Fibroblast of lung (primary cell): Measurements from ENCODE around the gene CASP7. TPM values are rescaled to one million over a fixed set of nuclear protein-coding genes. Genes with fewer than 3 reads are reported as not detected.

ENCODE experiments used
- DNase-seq, 2 donors: peaks; one replicate each; pipeline versions ENCODE4 v3.0.0 to v3.0.0-alpha.2; 2010; ENCODE audit warnings: low read depth in 2 of 2
- H2AFZ ChIP-seq: 2 replicates; pipeline ENCODE4 v1.5.1; 2012; ENCODE audit warnings: low read length, control low read depth, inconsistent platforms
- H3K27ac ChIP-seq: 2 replicates; pipeline ENCODE4 v1.5.1; 2011; ENCODE audit warnings: low read length, control low read depth; ENCODE audit not compliant: insufficient read depth
- H3K27me3 ChIP-seq: 2 replicates; pipeline ENCODE4 v1.5.1; 2011; ENCODE audit warnings: mild to moderate bottlenecking, low read length; ENCODE audit not compliant: control insufficient read depth, insufficient read depth
- H3K36me3 ChIP-seq: 2 replicates; pipeline ENCODE4 v1.5.1; 2011; ENCODE audit warnings: low read length; ENCODE audit not compliant: control insufficient read depth, insufficient read depth
- H3K4me1 ChIP-seq: 2 replicates; pipeline ENCODE4 v1.5.1; 2011; ENCODE audit warnings: low read length; ENCODE audit not compliant: control insufficient read depth, insufficient read depth; ENCODE audit errors: extremely low read depth
- H3K4me2 ChIP-seq: 2 replicates; pipeline ENCODE4 v1.5.1; 2011; ENCODE audit warnings: low read length, control low read depth; ENCODE audit not compliant: insufficient read depth; ENCODE audit errors: extremely low read depth
- H3K4me3 ChIP-seq, 4 experiments: fragments of 200-600 bp in 1 of 4; sonication (generic) in 1 of 4; replicated peaks in 1 of 4; 2 replicates each; pipeline ENCODE4 v1.5.1; 2011 to 2016; ENCODE audit warnings: low read length in 4 of 4, low read depth in 3 of 4, mild to moderate bottlenecking in 3 of 4, control low read depth in 2 of 4, inconsistent platforms in 1 of 4, mixed read lengths in 1 of 4; ENCODE audit not compliant: insufficient read depth in 1 of 4; ENCODE audit errors: control extremely low read depth in 1 of 4
- H3K79me2 ChIP-seq: 2 replicates; pipeline ENCODE4 v1.5.1; 2012; ENCODE audit warnings: mild to moderate bottlenecking, low read length, inconsistent platforms; ENCODE audit not compliant: control insufficient read depth, insufficient read depth
- H3K9ac ChIP-seq: 2 replicates; pipeline ENCODE4 v1.5.1; 2011; ENCODE audit warnings: mild to moderate bottlenecking, low read length, control low read depth; ENCODE audit not compliant: insufficient read depth
- H3K9me3 ChIP-seq: 2 replicates; pipeline ENCODE4 v1.5.1; 2012; ENCODE audit warnings: low read depth, low read length; ENCODE audit not compliant: control insufficient read depth, insufficient read depth
- H4K20me1 ChIP-seq: 2 replicates; pipeline ENCODE4 v1.5.1; 2011; ENCODE audit warnings: low read length; ENCODE audit not compliant: control insufficient read depth, insufficient read depth; ENCODE audit errors: extremely low read depth
- EZH2 ChIP-seq: IDR thresholded peaks from 2 replicates; pipeline ENCODE4 v1.5.1; 2012; ENCODE audit warnings: low read length, control low read depth, mild to moderate bottlenecking; ENCODE audit errors: missing control alignments
- polyA plus RNA-seq, 2 donors: library from polyadenylated mRNA; depleted of rRNA in 1 of 2; stranded (reverse) in 1 of 2; unstranded in 1 of 2; fragments of >200 nt; gene quantifications; 2 replicates each; pipeline ENCODE4 v1.2.1, GENCODE V29; 2011 to 2012; ENCODE audit warnings: missing spikeins in 1 of 2
- total RNA-seq: library from RNA; depleted of rRNA; stranded (reverse); fragments of >200 nt; gene quantifications from 2 replicates; pipeline ENCODE4 v1.2.1, GENCODE V29; 2014
- TF ChIP-seq, protein P1 (sequence below), 2 donors: IDR thresholded peaks in 1 of 2; conservative IDR thresholded peaks in 1 of 2; 1 replicate in 1 of 2; 2 replicates in 1 of 2; pipeline ENCODE4 v1.5.1; 2011 to 2012; ENCODE audit warnings: low read length in 2 of 2, control low read depth in 1 of 2, inconsistent platforms in 1 of 2, low read depth in 1 of 2, mild to moderate bottlenecking in 1 of 2

The CASP7 gene
- total and polyA plus RNA-seq, 2 donors (not counting 1 experiment from before 2014, with no cell fraction given) = 27.0 to 28.9 TPM

DNA sequence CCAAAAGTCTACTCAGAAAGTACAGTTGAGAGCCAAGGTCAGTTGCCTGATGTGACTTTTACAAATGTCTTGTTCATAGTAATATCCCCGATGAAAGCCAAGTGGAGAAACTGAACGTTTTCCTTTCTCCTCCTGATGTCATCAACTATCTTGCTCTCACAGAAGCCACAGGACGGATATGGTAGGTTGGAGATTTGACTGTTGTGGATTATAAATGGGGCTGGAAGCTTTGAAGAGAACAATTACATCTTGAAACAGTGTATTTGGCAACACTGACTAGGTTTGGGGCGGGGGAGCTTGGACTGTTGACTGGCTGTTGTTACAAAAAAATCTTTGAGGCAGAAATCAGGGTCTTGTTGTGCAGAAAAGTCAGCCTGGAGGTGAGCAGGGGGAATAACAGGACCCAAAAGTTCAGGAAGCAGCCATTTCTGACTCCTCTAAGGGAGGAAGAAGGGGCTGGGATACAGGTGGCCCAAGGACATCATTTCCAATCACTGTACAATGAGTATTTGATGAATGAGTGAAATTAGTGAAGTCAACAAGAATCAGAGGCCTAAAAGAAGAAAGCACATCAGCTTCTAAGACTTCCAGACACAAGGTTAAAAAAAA lies 96.1 kb downstream of the CASP7 start:
- H3K4me2 ChIP-seq = no peak overlapping the region
- H3K4me1 ChIP-seq = no peaks in the 10 kb centered on the region
- no peaks in the 10 kb centered on the region for H3K27me3 ChIP-seq
- H3K79me2 ChIP-seq = no peaks in the 10 kb centered on the region
- no peaks in the 10 kb centered on the region for H3K36me3 ChIP-seq
- no peak overlapping the region for H2AFZ ChIP-seq
- H3K4me3 ChIP-seq = no peak overlapping the region
- no peaks in the 10 kb centered on the region for H4K20me1 ChIP-seq
- H3K9me3 ChIP-seq = no peaks in the 10 kb centered on the region
- H3K27ac ChIP-seq = no peak overlapping the region
- no peak overlapping the region for H3K9ac ChIP-seq
- TF ChIP-seq, protein P1, sequence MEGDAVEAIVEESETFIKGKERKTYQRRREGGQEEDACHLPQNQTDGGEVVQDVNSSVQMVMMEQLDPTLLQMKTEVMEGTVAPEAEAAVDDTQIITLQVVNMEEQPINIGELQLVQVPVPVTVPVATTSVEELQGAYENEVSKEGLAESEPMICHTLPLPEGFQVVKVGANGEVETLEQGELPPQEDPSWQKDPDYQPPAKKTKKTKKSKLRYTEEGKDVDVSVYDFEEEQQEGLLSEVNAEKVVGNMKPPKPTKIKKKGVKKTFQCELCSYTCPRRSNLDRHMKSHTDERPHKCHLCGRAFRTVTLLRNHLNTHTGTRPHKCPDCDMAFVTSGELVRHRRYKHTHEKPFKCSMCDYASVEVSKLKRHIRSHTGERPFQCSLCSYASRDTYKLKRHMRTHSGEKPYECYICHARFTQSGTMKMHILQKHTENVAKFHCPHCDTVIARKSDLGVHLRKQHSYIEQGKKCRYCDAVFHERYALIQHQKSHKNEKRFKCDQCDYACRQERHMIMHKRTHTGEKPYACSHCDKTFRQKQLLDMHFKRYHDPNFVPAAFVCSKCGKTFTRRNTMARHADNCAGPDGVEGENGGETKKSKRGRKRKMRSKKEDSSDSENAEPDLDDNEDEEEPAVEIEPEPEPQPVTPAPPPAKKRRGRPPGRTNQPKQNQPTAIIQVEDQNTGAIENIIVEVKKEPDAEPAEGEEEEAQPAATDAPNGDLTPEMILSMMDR (conservative IDR thresholded peaks at IDR 0.05 in 1 of 2, IDR thresholded peaks at IDR 0.05 in 1 of 2; ENCODE audit: low read depth in 1 of 2, low read length in 2 of 2) = no peak
- TF ChIP-seq EZH2 = no peak
- no peak for DNase-seq

DNA sequence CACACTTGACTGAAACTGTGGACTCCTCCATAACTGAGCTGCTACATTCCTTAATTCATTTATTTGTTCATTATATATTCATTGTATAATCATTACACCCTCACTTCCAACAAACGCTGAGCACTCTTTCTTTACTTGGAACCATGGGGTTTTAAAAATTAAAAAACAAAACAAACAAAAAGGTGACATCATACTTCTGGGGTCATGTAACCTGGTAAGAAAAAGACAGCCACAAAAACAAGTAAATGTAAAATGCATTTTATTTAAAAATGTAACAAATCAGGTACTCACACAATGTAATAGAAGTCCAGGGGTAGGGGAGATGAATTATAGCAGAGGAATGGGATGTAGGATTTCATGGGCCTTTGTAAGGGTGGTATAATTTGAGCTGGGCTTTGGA lies 96.8 kb downstream of the CASP7 start:
- Histone ChIP-seq H4K20me1 (no peaks in the 10 kb centered on the region), H3K4me1 (no peaks in the 10 kb centered on the region), H2AFZ (no peak overlapping the region), H3K4me2 (no peak overlapping the region), H3K27me3 (no peaks in the 10 kb centered on the region), H3K9me3 (no peaks in the 10 kb centered on the region), H3K36me3 (no peaks in the 10 kb centered on the region), H3K4me3 (no peak overlapping the region), H3K9ac (no peak overlapping the region), H3K79me2 (no peaks in the 10 kb centered on the region), H3K27ac (no peak overlapping the region)
- TF ChIP-seq EZH2 = no peak
- TF ChIP-seq, protein P1 (conservative IDR thresholded peaks at IDR 0.05 in 1 of 2, IDR thresholded peaks at IDR 0.05 in 1 of 2; ENCODE audit: low read depth in 1 of 2, low read length in 2 of 2) = no peak
- DNase-seq = no peak

Other genes with a start within 250 kb of the CASP7 start
- not detected in 2 replicates for gene HABP2, start 126.9 kb upstream of the CASP7 start, total RNA-seq
- gene HABP2, start 126.9 kb upstream of the CASP7 start, polyA plus RNA-seq = not detected in 2 replicates
- not detected in 2 replicates for gene NRAP, start 15.9 kb upstream of the CASP7 start, total RNA-seq
- gene NRAP, start 15.9 kb upstream of the CASP7 start, polyA plus RNA-seq = not detected in 2 replicates
- gene PLEKHS1, start 71.8 kb downstream of the CASP7 start, total RNA-seq = not detected in 2 replicates
- not detected in 2 replicates for gene PLEKHS1, start 71.8 kb downstream of the CASP7 start, polyA plus RNA-seq
- gene DCLRE1A, start 174.2 kb downstream of the CASP7 start, total RNA-seq = 8.7 and 9.4 TPM in 2 replicates
- 5.2 and 7.0 TPM in 2 replicates for gene DCLRE1A, start 174.2 kb downstream of the CASP7 start, polyA plus RNA-seq
- gene NHLRC2, start 174.7 kb downstream of the CASP7 start, total RNA-seq = 8.5 and 11.9 TPM in 2 replicates
- gene NHLRC2, start 174.7 kb downstream of the CASP7 start, polyA plus RNA-seq = 9.7 and 10.1 TPM in 2 replicates